H7 (cell line): ENCODE results near the gene TAF7L. TPM values are rescaled to one million over a fixed set of nuclear protein-coding genes. Genes with fewer than 3 reads are reported as not detected.

Experiments used
- total RNA-seq: library from RNA; depleted of rRNA; stranded (reverse); fragments of >200 nt; shearing (Covaris generic); gene quantifications from 2 replicates; pipeline ENCODE4 v1.2.3, GENCODE V29; 2014; rRNA removed

Gene TAF7L
- total RNA-seq, 1 experiment from 2014 or later: not detected

Other genes with a start within 250 kb of the TAF7L start
- gene TRMT2B, start 239.2 kb downstream of the TAF7L start, total RNA-seq: 9.8 and 10.6 TPM in 2 replicates
- gene TMEM35A, start 212.5 kb downstream of the TAF7L start, total RNA-seq: 1.4 and 2.3 TPM in 2 replicates
- 21.0 and 25.0 TPM in 2 replicates for gene CENPI, start 193.1 kb downstream of the TAF7L start, total RNA-seq
- gene DRP2, start 71.5 kb downstream of the TAF7L start, total RNA-seq: 0.17 and 0.26 TPM in 2 replicates
- gene TIMM8A, start 57.4 kb upstream of the TAF7L start, total RNA-seq: 6.2 and 8.4 TPM in 2 replicates
- 0.07 and 0.11 TPM in 2 replicates for gene BTK, start 94.9 kb upstream of the TAF7L start, total RNA-seq
- 794 and 812 TPM in 2 replicates for gene RPL36A, start 99.7 kb upstream of the TAF7L start, total RNA-seq
- gene GLA, start 116.6 kb upstream of the TAF7L start, total RNA-seq: 48.1 and 58.3 TPM in 2 replicates
- gene HNRNPH2, start 116.9 kb upstream of the TAF7L start, total RNA-seq: 33.5 and 35.0 TPM in 2 replicates
- gene ARMCX4, start 194.1 kb upstream of the TAF7L start, total RNA-seq: 2.1 and 7.5 TPM in 2 replicates